Measurements from ENCODE around the gene TJAP1.

GRCh38 chr6:43452896-43453295, 24.5 kb upstream of the TJAP1 start:
- TF ChIP-seq CTCF (IDR thresholded peaks at IDR 0.05; ENCODE audit: borderline replicate concordance, extremely low read depth, low read length, poor library complexity, severe bottlenecking) (no peak), EZH2 (IDR thresholded peaks at IDR 0.05; ENCODE audit: borderline replicate concordance, low read depth, low read length, severe bottlenecking) (no peak)

Data from DND-41 (cell line).